Coronary artery (tissue), 2 donors: Measurements from ENCODE around the gene POLD4.

ENCODE experiments used
- DNase-seq: peaks from one replicate; pipeline ENCODE4 v3.0.0-alpha.2; 2017; ENCODE audit warnings: low spot score
- H3K27ac ChIP-seq, 2 donors: fragments of 200-600 bp; sonication (generic); one replicate each; pipeline ENCODE4 v1.5.1; 2016 to 2019
- H3K4me3 ChIP-seq: fragments of 200-600 bp; sonication (generic); 2 replicates; pipeline ENCODE4 v1.5.1; 2016; ENCODE audit warnings: mild to moderate bottlenecking, moderate library complexity
- TF ChIP-seq, protein P1 (sequence below): fragments of 200-600 bp; sonication (generic); IDR thresholded peaks from one replicate; pipeline ENCODE4 v1.5.1; 2019; ENCODE audit warnings: antibody characterized with exemption

Gene POLD4

DNA sequence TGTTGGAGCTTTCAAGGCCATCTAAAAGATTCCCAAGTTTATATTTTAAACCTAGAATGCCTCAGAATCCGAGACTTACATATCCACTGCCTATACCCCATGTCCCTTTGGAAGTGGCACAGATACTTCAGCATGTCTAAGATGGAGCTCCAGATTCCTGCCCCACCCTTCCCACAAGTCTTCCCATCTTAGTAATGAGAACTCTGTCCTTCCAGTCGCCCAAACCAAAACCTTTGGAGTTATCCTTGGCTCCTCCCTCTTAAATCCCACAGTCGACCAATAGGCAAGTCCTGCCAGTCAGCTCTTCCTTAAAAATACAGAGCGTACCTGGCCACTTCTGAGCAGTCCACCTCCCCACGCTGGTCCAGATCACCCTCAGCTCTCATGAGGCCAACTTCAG is 4.3 kb downstream of the POLD4 start:
- peak overlapping the region in 1 of 2 donors; percentile 56 for H3K27ac ChIP-seq
- no peak for DNase-seq

DNA sequence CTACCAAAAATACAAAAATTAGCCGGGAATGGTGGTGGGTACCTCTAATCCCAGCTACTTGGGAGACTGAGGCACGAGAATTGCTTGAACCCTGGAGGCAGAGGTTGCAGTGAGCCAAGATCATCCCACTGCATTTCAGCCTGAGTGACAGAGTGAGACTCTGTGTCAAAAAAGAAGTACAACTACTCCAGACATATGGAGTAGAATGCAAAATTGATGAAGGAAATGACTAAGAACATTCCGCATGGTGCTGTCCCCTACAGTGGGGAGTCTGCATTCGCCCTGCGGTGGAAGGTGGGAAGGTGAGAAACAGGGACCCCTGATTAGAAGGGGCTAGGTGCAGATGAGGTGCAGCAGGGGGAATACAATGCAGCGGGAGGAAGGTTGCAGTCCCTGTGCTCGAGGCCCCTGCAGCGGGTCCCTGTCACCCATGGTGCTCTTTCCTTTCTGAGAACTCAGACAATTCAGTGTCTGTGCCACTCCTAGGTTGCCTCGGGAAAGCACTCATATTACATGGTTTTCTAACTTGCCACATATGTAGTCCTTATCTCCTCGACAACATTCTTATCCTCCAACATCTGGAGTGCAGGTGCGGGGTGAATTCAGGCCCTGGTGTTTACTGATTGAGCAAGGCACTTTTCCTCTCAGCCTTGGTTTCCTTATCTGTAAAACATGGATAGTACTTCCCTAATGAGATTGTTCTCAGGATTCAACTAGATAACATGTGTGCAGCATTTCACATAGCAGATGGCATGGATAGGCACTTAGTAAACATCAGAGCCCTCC is 5.2 kb downstream of the POLD4 start:
- peak overlapping the region in 1 of 2 donors; percentile 56 for H3K27ac ChIP-seq
- no peak overlapping the region for H3K4me3 ChIP-seq
- no peak for DNase-seq
- TF ChIP-seq, protein P1, sequence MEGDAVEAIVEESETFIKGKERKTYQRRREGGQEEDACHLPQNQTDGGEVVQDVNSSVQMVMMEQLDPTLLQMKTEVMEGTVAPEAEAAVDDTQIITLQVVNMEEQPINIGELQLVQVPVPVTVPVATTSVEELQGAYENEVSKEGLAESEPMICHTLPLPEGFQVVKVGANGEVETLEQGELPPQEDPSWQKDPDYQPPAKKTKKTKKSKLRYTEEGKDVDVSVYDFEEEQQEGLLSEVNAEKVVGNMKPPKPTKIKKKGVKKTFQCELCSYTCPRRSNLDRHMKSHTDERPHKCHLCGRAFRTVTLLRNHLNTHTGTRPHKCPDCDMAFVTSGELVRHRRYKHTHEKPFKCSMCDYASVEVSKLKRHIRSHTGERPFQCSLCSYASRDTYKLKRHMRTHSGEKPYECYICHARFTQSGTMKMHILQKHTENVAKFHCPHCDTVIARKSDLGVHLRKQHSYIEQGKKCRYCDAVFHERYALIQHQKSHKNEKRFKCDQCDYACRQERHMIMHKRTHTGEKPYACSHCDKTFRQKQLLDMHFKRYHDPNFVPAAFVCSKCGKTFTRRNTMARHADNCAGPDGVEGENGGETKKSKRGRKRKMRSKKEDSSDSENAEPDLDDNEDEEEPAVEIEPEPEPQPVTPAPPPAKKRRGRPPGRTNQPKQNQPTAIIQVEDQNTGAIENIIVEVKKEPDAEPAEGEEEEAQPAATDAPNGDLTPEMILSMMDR: no peak

More for the DNA sequence above, 4.3 kb downstream of the POLD4 start:
- no peak overlapping the region for H3K4me3 ChIP-seq
- TF ChIP-seq, protein P1: no peak

DNA sequence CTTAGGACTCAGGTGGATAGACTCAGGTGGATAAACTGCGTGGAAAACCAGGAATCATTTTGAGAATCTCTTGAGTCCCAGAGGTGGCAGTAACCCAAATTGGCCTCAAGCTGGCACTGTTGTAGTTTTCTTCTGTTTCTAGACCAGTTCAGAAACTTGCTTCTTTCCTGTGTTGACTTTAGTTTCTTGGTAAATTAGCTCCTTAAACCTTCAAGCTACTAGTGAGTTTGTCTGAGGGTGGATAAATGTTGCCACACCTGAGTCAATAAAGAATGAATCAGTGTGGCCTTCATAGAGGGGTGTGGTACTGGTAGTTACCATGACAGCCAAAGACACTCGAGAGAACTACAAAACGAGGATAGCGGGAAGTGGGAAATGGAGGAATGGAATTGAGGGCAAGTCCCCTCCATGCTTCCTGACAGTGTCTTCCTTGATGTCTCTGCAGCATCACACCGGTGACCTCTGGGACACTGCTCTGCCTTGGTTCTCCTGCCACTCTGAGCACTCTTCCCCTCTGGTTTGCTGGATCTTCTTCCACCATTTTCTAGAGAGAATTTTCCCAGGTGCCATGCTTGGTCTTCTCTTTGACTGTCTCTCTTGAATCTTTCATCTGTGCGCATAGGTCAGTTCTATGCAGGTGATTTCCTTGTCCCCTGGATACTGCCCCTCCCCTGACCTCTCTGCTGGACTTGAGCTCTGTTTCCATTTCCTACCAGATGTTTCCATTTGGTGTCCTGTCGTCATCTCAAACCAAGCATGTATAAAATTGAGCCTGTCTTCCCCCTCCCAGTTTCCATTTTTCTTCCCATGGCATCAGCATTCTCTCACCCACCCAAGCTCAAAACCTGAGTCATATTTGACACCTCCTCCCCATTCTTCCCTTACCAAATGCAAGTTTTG is 7.2 kb downstream of the POLD4 start:
- no peak for DNase-seq
- no peak overlapping the region for H3K27ac ChIP-seq
- TF ChIP-seq, protein P1: peak; percentile 37
- H3K4me3 ChIP-seq: no peak overlapping the region

DNA sequence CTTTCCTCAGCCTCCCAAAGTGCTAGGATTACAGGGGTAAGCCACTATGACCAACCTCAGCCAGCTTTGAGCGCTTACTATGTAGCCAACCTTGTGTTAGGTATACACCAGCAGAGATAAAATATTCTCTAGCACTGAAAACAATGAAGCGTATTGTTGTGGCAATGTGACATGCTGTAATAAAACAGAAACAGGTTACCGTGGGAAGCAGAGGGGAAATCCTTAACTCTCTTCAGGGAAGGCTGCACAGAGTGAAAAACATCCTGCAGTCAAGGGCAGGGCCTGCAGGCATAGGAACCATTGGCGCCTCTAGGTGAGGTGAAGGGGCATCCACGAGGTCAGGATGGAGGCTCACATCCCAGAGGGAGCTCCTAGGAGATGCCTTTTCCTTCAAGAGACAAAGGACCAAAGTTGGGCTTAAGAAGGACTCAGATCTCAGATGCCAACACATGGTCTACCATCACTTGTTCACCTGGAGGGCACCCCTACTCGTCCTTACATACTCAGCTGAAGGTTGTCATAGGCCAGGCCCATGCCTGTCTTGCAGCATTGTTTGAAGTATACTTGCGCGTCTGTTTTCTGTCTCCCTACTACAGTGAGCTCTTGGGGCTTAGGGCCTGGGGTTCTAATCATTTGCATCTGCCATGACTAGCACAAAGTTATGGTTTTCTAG is 8.0 kb downstream of the POLD4 start:
- no peak overlapping the region for H3K4me3 ChIP-seq
- no peak overlapping the region for H3K27ac ChIP-seq
- TF ChIP-seq, protein P1: no peak
- DNase-seq: no peak

DNA sequence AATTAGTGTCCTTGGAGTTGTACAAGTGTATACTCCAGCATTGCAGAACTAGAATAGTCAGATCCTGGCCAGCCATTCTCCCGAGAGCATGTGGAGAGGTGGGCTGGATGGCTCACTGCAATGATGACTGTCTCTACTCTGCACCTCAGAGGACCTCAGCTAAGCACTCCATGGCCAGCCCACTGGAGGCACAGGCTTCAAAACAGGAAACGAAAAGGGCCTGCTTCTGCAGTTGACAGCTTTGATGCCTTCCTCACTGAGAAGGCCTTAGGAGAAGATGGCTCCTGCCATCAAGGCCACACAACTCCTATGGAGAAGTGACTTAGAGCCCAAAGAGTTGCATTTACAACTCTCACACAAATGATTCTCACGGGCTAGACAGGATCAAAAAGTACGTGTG is 9.1 kb downstream of the POLD4 start:
- DNase-seq: no peak
- H3K27ac ChIP-seq: no peak overlapping the region
- TF ChIP-seq, protein P1: no peak
- no peak overlapping the region for H3K4me3 ChIP-seq

DNA sequence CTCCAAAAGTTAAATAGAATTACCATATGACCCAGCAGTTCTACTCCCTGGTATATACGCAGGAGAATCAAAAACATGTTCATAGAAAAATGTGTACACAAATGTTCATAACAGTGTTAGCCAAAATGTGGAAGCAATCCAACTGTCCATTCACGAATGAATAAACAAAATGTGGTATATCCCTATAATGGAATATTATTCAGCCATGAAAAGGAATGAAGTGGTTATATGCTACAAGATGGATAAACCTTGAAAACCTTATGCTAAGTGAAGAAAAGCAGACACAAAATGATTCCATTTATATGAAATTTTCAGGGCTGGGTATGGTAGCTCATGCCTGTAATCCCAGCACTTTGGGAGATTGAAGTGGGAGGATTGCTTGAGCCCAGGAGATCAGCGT is 16.1 kb downstream of the POLD4 start:
- TF ChIP-seq, protein P1: no peak
- Histone ChIP-seq H3K27ac (no peak overlapping the region), H3K4me3 (no peak overlapping the region)
- DNase-seq: no peak
